Measurements from ENCODE around the gene GRK2. TPM values are rescaled to one million over a fixed set of nuclear protein-coding genes. Genes with fewer than 3 reads are reported as not detected.
A peak's percentile ranks its signal among the peaks of the same experiment; 100 is the strongest.

The GRK2 gene
- total and polyA plus RNA-seq, 2 donors (not counting 3 experiments of a cell fraction or from before 2014, with no cell fraction given): 57.9 to 62.3 TPM

- DNase-seq (ENCODE audit: low read depth, low spot score) (no peak), FAIRE-seq (no peak)
- Histone ChIP-seq H3K4me2 (ENCODE audit: insufficient read depth, low read length) (peak overlapping the region; percentile 60), H3K9ac (replicated peaks; ENCODE audit: extremely low read depth, insufficient read depth, low read length) (peak overlapping the region; percentile 25), H3K36me3 (ENCODE audit: control insufficient read depth in 2 of 2, extremely low read depth in 1 of 2, insufficient read depth in 2 of 2, low read length in 2 of 2) (peaks cover 0 to 37% of the 10 kb centered on the region in 2 experiments), H4K20me1 (replicated peaks; ENCODE audit: control insufficient read depth, extremely low read depth, insufficient read depth, low read length) (no peaks in the 10 kb centered on the region), H2AFZ (ENCODE audit: low read depth, low read length) (no peak overlapping the region), H3K27ac (ENCODE audit: insufficient read depth, low read depth, low read length) (peak overlapping the region; percentile 61), H3K9me3 (replicated peaks; ENCODE audit: control insufficient read depth, insufficient read depth, low read length) (no peaks in the 10 kb centered on the region), H3K79me2 (ENCODE audit: control insufficient read depth, insufficient read depth, low read length) (peaks cover 20% of the 10 kb centered on the region), H3K4me1 (ENCODE audit: control insufficient read depth, extremely low read depth, insufficient read depth, low read length) (peaks cover 22% of the 10 kb centered on the region), H3K9me1 (replicated peaks; ENCODE audit: control insufficient read depth, extremely low read depth, insufficient read depth, low read length) (no peaks in the 10 kb centered on the region), H3K27me3 (ENCODE audit: control insufficient read depth in 2 of 2, insufficient read depth in 2 of 2, low read length in 2 of 2) (no peaks in the 10 kb centered on the region), H3K4me3 (replicated peaks in 1 of 3; ENCODE audit: insufficient read depth in 1 of 3, low read depth in 1 of 3, low read length in 3 of 3) (no peak overlapping the region)
- intact Hi-C loops (cut with micrococcal nuclease): loop anchor here (1.0 to 2.0 kb wide), 6 partner anchors 10 to 87 kb away; partner anchors contain the start of genes GRK2 and SSH3
- dilution Hi-C loops (cut with MboI; ENCODE audit: extremely low pct_ligation_motif_present, low sequenced_read_pairs): no loop called here
- CTCF ChIA-PET: interaction anchor here (1.6 to 3.0 kb wide), 6 partner anchors 10 to 30 kb away, joined by 6 to 32 read pairs (median 13); partner anchors contain the start of genes GRK2 and SSH3
- POLR2A ChIA-PET: interaction anchor here (0.5 to 2.5 kb wide), 2 partner anchors 10 to 29 kb away, joined by 6 to 9 read pairs; no protein-coding TSS in a partner anchor
- no peak for TF ChIP-seq CTCF (IDR thresholded peaks at IDR 0.05; ENCODE audit: extremely low read depth in 1 of 2, insufficient read depth in 1 of 2, low read depth in 1 of 2, low read length in 2 of 2)
- TF ChIP-seq POLR2A (IDR thresholded peaks at IDR 0.05; ENCODE audit: low read depth, low read length): no peak
- no peak for TF ChIP-seq MAX (IDR thresholded peaks at IDR 0.05; ENCODE audit: insufficient read depth, insufficient read length)
- TF ChIP-seq GATA2 (IDR thresholded peaks at IDR 0.05; ENCODE audit: insufficient read depth, insufficient read length, low read depth, low read length): no peak
- no peak for TF ChIP-seq JUN (IDR thresholded peaks at IDR 0.05; ENCODE audit: borderline replicate concordance, insufficient read depth, insufficient read length, low read depth)
- no peak for TF ChIP-seq FOS (IDR thresholded peaks at IDR 0.05; ENCODE audit: borderline replicate concordance, insufficient read depth, low read length)
- no peak for TF ChIP-seq POLR2AphosphoS5 (IDR thresholded peaks at IDR 0.05; ENCODE audit: insufficient read depth, low read depth, low read length)
- no peak for TF ChIP-seq EZH2 (IDR thresholded peaks at IDR 0.05; ENCODE audit: borderline replicate concordance, low read depth, low read length, severe bottlenecking)
- no peak for TF ChIP-seq MYC (IDR thresholded peaks at IDR 0.05; ENCODE audit: low read depth, low read length)
- BruUV-seq (replicated peaks): TSS peak; percentile 82
Measured at GRCh38 chr11:67287355-67288197, 21.3 kb downstream of the GRK2 start.
